B cell (primary cell): Measurements from ENCODE around the gene FTH1.

Experiments
- CTCF ChIP-seq: fragments of 200-600 bp; IDR thresholded peaks from one replicate; pipeline ENCODE4 v1.8.0; 2022; ENCODE audit warnings: antibody characterized with exemption, mild to moderate bottlenecking
- EZH2 ChIP-seq: IDR thresholded peaks from 2 replicates; pipeline ENCODE4 v1.6.1; 2012; ENCODE audit warnings: borderline replicate concordance, low read depth, mild to moderate bottlenecking, moderate library complexity, low read length; ENCODE audit not compliant: insufficient read depth, poor library complexity, severe bottlenecking

DNA sequence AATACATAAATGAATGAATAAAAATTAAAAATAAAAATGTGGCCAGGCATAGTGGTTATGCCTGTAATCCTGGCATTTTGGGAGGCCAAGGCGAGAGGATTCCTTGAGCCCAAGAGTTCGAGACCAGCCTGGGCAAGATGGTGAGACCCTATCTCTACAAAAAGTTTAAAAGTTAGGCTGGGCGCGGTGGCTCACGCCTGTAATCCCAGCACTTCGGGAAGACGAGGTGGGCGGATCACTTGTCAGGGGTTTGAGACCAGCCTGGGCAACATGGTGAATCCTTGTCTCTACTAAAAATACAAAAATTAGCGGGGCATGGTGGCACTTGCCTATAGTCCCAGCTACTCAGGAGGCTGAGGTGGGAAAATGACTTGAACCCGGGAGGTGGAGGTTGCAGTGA lies 27.0 kb downstream of the FTH1 start:
- TF ChIP-seq CTCF (no peak), EZH2 (no peak)
